HG02763 (cell line): ENCODE results near the gene ABTB1.
"Not testable (repeated sequence)": the region's sequence is repeated elsewhere in the genome, so short reads cannot be mapped to it uniquely, and the experiment has no call there.

ENCODE experiments used
- ATAC-seq: cut with Tn5 transposase; IDR thresholded peaks from one replicate; pipeline ENCODE4 v1.9.1; 2021; ENCODE audit warnings: mild to moderate bottlenecking, moderate library complexity; ENCODE audit not compliant: unreplicated experiment

The ABTB1 gene

DNA sequence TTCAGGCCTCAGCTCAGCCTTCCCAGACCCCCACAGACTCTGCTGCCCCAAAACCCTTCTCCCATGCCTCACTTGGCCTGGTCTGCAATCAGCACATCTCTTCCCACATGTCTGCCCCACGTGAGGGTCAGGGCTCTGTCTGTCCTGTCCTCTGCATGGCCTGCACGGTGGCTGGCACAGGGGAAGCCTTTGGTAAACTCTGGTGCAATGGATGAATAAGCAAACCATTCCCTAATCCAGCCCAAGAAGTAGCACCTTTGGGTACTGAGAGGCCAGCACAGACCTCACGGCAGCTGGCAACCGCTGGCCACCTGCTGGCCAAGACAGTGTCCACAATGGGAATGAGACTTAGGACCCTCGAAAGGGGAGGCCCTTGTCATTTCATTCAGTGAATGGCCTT lies 27.7 kb downstream of the ABTB1 start:
- ATAC-seq, result no peak

DNA sequence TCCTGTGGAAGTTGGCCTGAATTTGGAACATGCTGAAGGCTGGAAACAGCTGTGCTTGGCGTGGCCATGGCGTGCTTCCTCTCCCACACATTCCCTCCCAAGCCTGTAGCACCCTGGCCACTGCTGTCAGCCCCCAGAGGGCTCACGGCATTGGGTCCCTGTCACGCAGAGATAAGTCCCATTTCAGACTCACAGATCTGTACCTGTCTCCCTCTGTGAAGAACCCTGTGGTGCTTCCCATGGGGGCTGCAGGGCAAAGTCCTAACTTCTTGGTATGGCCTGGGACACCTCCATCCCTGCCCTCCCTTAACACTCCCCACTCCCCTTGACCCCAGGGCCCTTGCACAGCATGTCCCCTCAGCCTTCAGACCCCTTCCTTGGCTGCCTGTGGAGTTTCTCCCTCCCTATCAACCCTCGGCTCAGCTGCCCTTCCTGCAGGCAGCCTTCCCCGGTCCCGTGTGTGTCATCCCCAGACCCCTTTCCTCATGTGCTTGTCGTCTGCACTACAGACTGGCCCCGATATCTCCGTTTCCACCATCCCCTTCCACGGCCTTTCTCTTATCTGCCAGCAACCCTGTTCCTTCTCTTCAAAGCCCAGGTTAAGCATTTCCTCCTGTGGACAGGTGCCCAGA lies 28.6 kb downstream of the ABTB1 start:
- ATAC-seq, result no peak

- ATAC-seq, result no peak
Observed at GRCh38 chr3:127702151-127702578, 29.4 kb downstream of the ABTB1 start.

DNA sequence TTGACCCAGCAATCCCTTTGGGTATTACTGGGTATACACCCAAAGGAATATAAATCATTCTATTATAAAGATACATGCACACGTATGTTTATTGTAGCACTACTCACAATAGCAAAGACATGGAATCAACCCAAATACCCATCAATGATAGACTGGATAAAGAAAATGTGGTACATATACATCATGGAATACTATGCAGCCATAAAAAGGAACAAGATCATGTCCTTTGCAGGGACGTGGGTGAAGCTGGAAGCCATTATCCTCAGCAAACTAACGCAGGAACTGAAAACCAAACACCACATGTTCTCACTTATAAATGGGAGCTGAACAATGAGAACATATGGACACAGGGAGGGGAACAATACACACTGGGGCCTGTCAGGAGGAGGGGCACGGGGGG lies 32.1 kb downstream of the ABTB1 start:
- ATAC-seq, result not testable (repeated sequence)

- ATAC-seq, result no peak
Observed at GRCh38 chr3:127706312-127706711, 33.6 kb downstream of the ABTB1 start.

DNA sequence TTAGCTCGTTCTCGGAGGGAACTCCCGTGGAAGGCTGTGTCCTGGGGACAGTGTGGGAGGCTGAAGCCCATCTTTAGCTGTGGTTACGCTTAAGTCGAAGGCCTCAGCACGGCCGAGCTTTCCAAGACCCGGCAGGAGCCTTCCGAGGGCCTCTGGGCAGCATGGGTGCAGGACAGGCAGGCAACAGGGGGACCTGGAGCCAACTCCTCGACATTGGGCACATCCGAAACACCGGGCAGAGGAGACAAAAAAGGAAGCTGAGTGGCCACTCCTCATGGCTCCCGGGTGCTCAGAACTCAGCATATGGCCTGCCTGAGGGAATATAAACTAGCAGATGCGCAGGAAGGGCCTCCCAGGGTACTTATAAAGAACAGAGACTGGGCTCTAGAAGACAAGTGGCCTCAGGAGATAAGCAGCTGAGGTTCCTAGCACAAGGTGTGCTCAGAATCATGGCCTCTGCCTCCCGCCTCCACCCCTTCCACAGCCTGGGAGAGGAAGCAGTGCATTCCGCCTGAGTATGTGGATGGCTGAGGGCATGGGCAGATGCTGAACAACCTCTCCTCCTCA lies 34.1 kb downstream of the ABTB1 start:
- ATAC-seq, result no peak

- ATAC-seq, result no peak
Observed at GRCh38 chr3:127707851-127708411, 35.2 kb downstream of the ABTB1 start.

GRCh38 chr3:127708837-127709236 lies 36.1 kb downstream of the ABTB1 start:
- no peak for ATAC-seq

- ATAC-seq, result no peak
Observed at GRCh38 chr3:127709320-127710060, 36.7 kb downstream of the ABTB1 start.

GRCh38 chr3:127710155-127710941 lies 37.6 kb downstream of the ABTB1 start:
- ATAC-seq, result no peak

- ATAC-seq, result no peak
Observed at GRCh38 chr3:127711021-127711695, 38.4 kb downstream of the ABTB1 start.

GRCh38 chr3:127711896-127712295 lies 39.1 kb downstream of the ABTB1 start:
- ATAC-seq, result no peak

- ATAC-seq, result no peak
Observed at GRCh38 chr3:127712461-127712860, 39.7 kb downstream of the ABTB1 start.

DNA sequence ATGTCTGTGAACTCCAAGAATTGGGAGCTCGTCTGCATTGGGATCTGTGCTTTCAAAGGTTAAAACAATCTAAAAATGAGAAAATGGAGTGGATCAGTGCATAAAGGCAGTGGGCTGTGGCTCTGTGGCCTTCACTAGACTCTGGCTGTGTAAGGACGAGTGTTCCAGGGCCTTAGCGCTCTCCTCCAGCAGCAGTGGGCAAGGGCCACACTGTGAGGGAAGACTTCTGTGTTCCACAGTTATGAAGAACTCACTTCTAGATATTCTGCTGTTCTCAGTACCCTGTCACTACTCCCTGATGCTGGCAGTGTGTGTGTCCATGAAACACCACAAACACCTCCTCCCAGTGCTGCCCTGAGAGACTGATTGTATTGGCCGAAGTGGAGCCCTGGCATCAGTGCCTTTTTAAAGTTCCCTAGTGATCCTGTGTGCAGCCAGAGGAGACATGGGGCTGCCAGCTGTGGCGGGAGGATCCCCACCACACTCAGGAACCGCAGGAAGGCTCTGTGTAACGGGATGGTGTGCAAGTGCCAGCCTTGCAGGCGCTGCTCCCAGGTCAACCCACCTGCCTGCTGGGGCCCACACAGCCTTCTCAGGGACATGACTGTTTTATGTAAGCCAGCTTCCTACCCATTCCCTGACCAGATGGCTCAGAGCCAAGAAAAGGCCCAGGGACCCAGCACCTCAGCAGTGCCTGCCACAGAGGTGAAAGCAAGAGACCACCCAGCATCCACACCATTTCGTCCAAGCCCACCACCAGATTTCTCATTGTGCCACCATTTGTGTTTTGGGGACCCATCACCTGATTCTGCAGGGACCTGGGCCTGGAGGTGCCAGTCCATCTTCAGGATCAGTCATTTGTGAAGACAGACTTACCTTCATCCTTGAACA lies 40.4 kb downstream of the ABTB1 start:
- ATAC-seq, result no peak

GRCh38 chr3:127714125-127714571 lies 41.4 kb downstream of the ABTB1 start:
- ATAC-seq, result no peak

DNA sequence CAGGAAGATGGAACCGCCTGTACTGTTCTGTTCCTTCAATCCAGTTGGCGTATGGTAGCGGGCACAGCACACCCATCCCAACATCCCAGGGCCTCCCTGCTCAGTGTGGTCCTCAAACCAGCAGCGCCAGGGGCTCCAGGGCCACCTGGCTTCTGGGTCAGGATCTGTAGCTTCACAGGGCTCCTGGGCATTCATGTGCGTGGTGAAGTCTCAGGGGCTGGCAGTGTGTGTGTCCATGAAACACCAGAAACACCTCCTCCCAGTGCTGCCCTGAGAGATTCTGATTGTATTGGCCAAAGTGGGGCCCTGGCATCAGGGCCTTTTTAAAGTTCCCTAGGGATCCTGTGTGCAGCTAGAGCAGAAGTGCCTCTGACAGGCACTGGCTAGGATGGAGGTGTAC lies 42.1 kb downstream of the ABTB1 start:
- ATAC-seq, result no peak

GRCh38 chr3:127715532-127715931 lies 42.8 kb downstream of the ABTB1 start:
- ATAC-seq, result no peak

DNA sequence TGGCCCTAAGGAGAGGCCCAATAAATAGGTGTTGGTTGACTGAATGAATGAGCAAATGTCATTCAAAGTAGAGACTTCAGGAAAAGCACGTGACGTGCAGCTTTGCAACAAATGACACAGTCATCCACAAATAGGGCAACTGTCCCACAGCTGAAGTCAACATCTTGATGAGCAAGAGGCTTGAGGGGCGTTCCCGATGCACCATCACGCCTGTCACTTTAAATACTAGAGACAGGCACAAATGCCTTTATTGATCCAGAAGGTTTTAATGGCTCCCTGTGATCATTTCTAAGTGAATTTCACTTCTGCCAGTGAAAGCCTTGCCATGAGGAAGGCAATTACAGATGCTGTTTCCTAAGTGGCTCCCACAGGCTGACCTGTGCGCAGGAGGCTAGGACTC lies 43.6 kb downstream of the ABTB1 start:
- no peak for ATAC-seq
